Measurements from ENCODE around the gene CGREF1.

GRCh38 chr2:27145682-27146081, 26.8 kb upstream of the CGREF1 start:
- TF ChIP-seq, protein P1, sequence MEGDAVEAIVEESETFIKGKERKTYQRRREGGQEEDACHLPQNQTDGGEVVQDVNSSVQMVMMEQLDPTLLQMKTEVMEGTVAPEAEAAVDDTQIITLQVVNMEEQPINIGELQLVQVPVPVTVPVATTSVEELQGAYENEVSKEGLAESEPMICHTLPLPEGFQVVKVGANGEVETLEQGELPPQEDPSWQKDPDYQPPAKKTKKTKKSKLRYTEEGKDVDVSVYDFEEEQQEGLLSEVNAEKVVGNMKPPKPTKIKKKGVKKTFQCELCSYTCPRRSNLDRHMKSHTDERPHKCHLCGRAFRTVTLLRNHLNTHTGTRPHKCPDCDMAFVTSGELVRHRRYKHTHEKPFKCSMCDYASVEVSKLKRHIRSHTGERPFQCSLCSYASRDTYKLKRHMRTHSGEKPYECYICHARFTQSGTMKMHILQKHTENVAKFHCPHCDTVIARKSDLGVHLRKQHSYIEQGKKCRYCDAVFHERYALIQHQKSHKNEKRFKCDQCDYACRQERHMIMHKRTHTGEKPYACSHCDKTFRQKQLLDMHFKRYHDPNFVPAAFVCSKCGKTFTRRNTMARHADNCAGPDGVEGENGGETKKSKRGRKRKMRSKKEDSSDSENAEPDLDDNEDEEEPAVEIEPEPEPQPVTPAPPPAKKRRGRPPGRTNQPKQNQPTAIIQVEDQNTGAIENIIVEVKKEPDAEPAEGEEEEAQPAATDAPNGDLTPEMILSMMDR (IDR thresholded peaks at IDR 0.05), result no peak
- TF ChIP-seq POLR2A (IDR thresholded peaks at IDR 0.05), result no peak
